ENCODE measurements around the gene LIN28A. TPM values are rescaled to one million over a fixed set of nuclear protein-coding genes. Genes with fewer than 3 reads are reported as not detected.
"Not testable (repeated sequence)": the region's sequence is repeated elsewhere in the genome, so short reads cannot be mapped to it uniquely, and the experiment has no call there.

Gene LIN28A
- total RNA-seq, 1 donor from 2014 or later: 97.3 TPM

GRCh38 chr1:26372039-26372438 is 38.6 kb upstream of the LIN28A start:
- peaks cover 4% of the 10 kb centered on the region for H3K9me3 Mint-ChIP-seq (ENCODE audit: unreplicated experiment)
- H3K36me3 Mint-ChIP-seq (ENCODE audit: unreplicated experiment): no peaks in the 10 kb centered on the region
- no peaks in the 10 kb centered on the region for H3K4me1 Mint-ChIP-seq (ENCODE audit: low read depth, unreplicated experiment)
- no peak for DNase-seq
- H3K4me3 Mint-ChIP-seq (ENCODE audit: unreplicated experiment): no peak overlapping the region
- H3K27ac Mint-ChIP-seq (ENCODE audit: unreplicated experiment): no peak overlapping the region
- peaks cover 7% of the 10 kb centered on the region for H3K27me3 Mint-ChIP-seq (ENCODE audit: unreplicated experiment)
- no peak for TF ChIP-seq CTCF (IDR thresholded peaks at IDR 0.05; ENCODE audit: partially characterized antibody, unreplicated experiment)

DNA sequence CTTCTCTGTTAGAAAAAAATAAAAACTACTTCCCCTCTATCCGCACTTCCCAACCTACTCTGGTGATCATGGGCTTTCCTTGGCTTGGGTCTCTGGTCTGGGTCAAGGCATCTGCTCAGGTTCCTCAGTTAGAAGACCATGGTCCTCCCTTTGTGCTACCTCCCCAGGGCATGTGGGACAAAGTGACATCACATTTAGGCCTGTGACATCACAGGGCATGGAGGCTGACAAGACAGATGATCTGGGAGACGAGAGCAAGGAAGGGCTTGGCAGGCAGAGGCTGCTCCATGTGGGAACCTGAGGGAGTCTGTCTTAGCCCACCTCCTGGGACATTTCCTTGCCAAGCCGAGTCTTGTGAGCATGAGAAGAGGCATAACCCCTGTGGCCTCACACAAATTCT is 38.0 kb upstream of the LIN28A start, which contains the start of gene ZNF683:
Gene ZNF683 (minus strand): TSS at position 140 of the 400 bp plus-strand sequence. CDS start 4,179 bp downstream, outside the sequence.
- not testable (repeated sequence) for H3K27ac Mint-ChIP-seq (ENCODE audit: unreplicated experiment); H3K4me3 Mint-ChIP-seq (ENCODE audit: unreplicated experiment); H3K9me3 Mint-ChIP-seq (ENCODE audit: unreplicated experiment); H3K27me3 Mint-ChIP-seq (ENCODE audit: unreplicated experiment); H3K4me1 Mint-ChIP-seq (ENCODE audit: low read depth, unreplicated experiment); H3K36me3 Mint-ChIP-seq (ENCODE audit: unreplicated experiment); DNase-seq

DNA sequence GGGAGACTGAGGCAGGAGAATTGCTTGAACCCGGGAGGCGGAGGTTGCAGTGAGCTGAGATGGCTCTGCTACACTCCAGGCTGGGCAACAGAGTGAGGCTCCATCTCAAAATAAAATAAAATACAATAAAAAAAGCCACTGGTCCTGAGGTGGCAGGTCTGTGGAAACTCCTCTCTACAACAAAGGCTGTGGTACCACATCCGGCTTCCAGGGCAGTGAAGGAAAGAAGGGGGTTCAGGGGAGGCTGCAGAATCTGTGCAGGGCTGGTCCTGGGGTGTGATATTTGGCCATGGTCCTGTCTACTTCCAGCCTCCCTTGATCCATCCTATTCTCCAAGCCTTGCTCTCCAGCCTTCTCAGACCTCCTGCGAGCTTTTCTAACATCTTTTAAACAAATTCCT is 37.3 kb upstream of the LIN28A start:
- Mint-ChIP-seq H3K36me3 (ENCODE audit: unreplicated experiment) (no peaks in the 10 kb centered on the region), H3K4me3 (ENCODE audit: unreplicated experiment) (no peak overlapping the region), H3K9me3 (ENCODE audit: unreplicated experiment) (peaks cover 4% of the 10 kb centered on the region), H3K27me3 (ENCODE audit: unreplicated experiment) (peaks cover 8% of the 10 kb centered on the region), H3K4me1 (ENCODE audit: low read depth, unreplicated experiment) (no peaks in the 10 kb centered on the region), H3K27ac (ENCODE audit: unreplicated experiment) (no peak overlapping the region)
- TF ChIP-seq CTCF (IDR thresholded peaks at IDR 0.05; ENCODE audit: partially characterized antibody, unreplicated experiment): no peak
- DNase-seq: no peak

DNA sequence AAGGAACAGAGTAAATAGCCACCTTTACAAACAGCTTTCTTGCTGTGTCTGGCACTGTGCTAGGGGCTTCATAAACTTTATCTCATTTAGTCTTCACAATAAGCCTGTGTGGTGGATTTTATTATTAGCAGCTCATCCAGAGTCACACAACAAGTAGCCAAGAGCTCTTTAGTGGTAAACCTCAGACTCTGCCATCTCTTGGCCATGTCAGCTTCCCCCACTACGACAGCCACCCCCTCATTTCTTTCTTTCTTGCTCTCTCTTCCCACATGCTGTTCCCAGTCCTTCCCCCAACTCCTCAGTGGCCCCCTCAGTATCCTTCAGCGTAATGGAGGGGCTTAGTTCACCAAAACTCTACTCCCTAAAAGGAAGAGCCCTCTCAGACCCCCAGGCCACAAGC is 36.8 kb upstream of the LIN28A start:
- DNase-seq: no peak
- no peaks in the 10 kb centered on the region for H3K4me1 Mint-ChIP-seq (ENCODE audit: low read depth, unreplicated experiment)
- H3K9me3 Mint-ChIP-seq (ENCODE audit: unreplicated experiment): peaks cover 4% of the 10 kb centered on the region
- no peak overlapping the region for H3K27ac Mint-ChIP-seq (ENCODE audit: unreplicated experiment)
- H3K27me3 Mint-ChIP-seq (ENCODE audit: unreplicated experiment): peaks cover 8% of the 10 kb centered on the region
- TF ChIP-seq CTCF (IDR thresholded peaks at IDR 0.05; ENCODE audit: partially characterized antibody, unreplicated experiment): no peak
- no peaks in the 10 kb centered on the region for H3K36me3 Mint-ChIP-seq (ENCODE audit: unreplicated experiment)
- no peak overlapping the region for H3K4me3 Mint-ChIP-seq (ENCODE audit: unreplicated experiment)

DNA sequence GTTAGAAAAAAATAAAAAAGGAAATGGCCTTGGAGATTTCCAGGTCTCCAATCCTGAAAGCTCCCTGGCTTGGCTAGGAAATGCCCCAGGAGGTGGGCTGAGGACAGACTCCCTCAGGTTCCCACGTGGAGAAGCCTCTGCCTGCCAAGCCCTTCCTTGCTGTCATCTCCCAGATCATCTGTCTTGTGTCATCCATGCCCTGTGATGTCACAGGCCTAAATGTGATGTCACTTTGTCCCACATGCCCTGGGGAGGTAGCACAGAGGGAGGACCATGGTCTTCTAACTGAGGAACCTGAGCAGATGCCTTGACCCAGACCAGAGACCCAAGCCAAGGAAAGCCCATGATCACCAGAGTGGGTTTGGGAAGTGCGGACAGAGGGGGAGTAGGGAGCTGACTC is 36.3 kb upstream of the LIN28A start:
- H3K4me3 Mint-ChIP-seq (ENCODE audit: unreplicated experiment); H3K27ac Mint-ChIP-seq (ENCODE audit: unreplicated experiment): not testable (repeated sequence)

DNA sequence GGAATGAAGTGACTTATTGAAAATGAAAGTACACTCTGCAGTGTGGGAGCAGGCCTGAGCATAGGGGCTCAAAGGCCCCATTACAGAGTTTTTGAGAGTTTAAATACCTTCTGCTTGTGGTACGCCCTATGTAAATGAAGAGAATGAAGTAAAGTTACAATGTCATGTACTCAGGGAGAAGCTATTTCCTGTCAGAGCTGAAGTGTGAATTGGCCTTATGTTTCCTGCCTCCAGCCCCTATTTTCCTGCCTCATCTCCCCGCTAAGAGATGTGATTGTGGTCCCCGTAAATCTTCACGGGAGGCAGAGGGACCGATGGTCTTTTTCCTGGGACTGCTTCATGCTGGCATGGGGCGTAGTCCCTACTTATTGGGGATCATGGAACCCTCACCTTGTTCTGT is 35.5 kb upstream of the LIN28A start:
- no peaks in the 10 kb centered on the region for H3K36me3 Mint-ChIP-seq (ENCODE audit: unreplicated experiment)
- H3K9me3 Mint-ChIP-seq (ENCODE audit: unreplicated experiment): peaks cover 4% of the 10 kb centered on the region
- H3K4me1 Mint-ChIP-seq (ENCODE audit: low read depth, unreplicated experiment): no peaks in the 10 kb centered on the region
- H3K27ac Mint-ChIP-seq (ENCODE audit: unreplicated experiment): no peak overlapping the region
- H3K27me3 Mint-ChIP-seq (ENCODE audit: unreplicated experiment): peaks cover 8% of the 10 kb centered on the region
- no peak overlapping the region for H3K4me3 Mint-ChIP-seq (ENCODE audit: unreplicated experiment)
- no peak for DNase-seq
- TF ChIP-seq CTCF (IDR thresholded peaks at IDR 0.05; ENCODE audit: partially characterized antibody, unreplicated experiment): no peak

More for the DNA sequence above, 36.3 kb upstream of the LIN28A start:
- H3K4me1 Mint-ChIP-seq (ENCODE audit: low read depth, unreplicated experiment); DNase-seq; H3K9me3 Mint-ChIP-seq (ENCODE audit: unreplicated experiment); H3K36me3 Mint-ChIP-seq (ENCODE audit: unreplicated experiment); H3K27me3 Mint-ChIP-seq (ENCODE audit: unreplicated experiment): not testable (repeated sequence)
